Measurements from ENCODE around the gene TATDN3. TPM values are rescaled to one million over a fixed set of nuclear protein-coding genes. Genes with fewer than 3 reads are reported as not detected.

The TATDN3 gene
- total and polyA plus RNA-seq, 9 of the 15 experiments (the other 6 are each of a cell fraction or from before 2014, with no cell fraction given) = 18.3 to 79.9 (median 28.2) TPM

GRCh38 chr1:212762234-212762633, 29.5 kb upstream of the TATDN3 start:
- ChIA-PET CTCF (ENCODE audit: low intra/inter-chr PET ratio) (no interaction called here), POLR2A (interaction anchor here (0.8 to 1.7 kb wide), 4 partner anchors 11 to 31 kb away, joined by 3 to 4 read pairs (median 4); no protein-coding TSS in a partner anchor)
- Histone ChIP-seq H3K4me1 (replicated peaks in 1 of 2; ENCODE audit: control insufficient read depth in 2 of 2, insufficient read depth in 2 of 2, low read length in 2 of 2) (peaks cover 0 to 6% of the 10 kb centered on the region in 2 experiments; a peak in 2 of 5 replicates), H3K9ac (ENCODE audit: insufficient read depth in 1 of 2, low read depth in 2 of 2, low read length in 2 of 2) (no peak overlapping the region), H3K27ac (ENCODE audit: extremely low read depth, low read depth, low read length) (no peak overlapping the region), H3K9me3 (replicated peaks; ENCODE audit: control insufficient read depth, insufficient read depth, low read depth, low read length) (no peaks in the 10 kb centered on the region), H3K27me3 (ENCODE audit: control insufficient read depth in 2 of 2, insufficient read depth in 2 of 2, low read length in 2 of 2) (no peaks in the 10 kb centered on the region), H3K4me2 (ENCODE audit: insufficient read depth, low read length) (no peak overlapping the region), H3K9me1 (ENCODE audit: control insufficient read depth, insufficient read depth, low read length) (no peaks in the 10 kb centered on the region), H4K20me1 (replicated peaks; ENCODE audit: control insufficient read depth, insufficient read depth, low read length) (peaks cover 3% of the 10 kb centered on the region; the same call in 1 of the 2 replicates), H3K79me2 (ENCODE audit: control insufficient read depth, insufficient read depth, low read length) (peaks cover 67% of the 10 kb centered on the region), H3K36me3 (ENCODE audit: control insufficient read depth, insufficient read depth, low read length) (peaks cover 21% of the 10 kb centered on the region; the same call in 2 of the 3 replicates), H3K4me3 (no peak overlapping the region), H2AFZ (ENCODE audit: low read depth, low read length) (no peak overlapping the region)
- intact Hi-C loops (cut with micrococcal nuclease) = no loop called here
- DNase-seq (ENCODE audit: extremely low read depth in 1 of 4, low spot score in 3 of 4) (no peak), FAIRE-seq (no peak), ATAC-seq (no peak)
- in situ Hi-C loops (cut with MboI) = no loop called here
- no TSS peak for BruUV-seq (replicated peaks)
- TF ChIP-seq, protein P1, sequence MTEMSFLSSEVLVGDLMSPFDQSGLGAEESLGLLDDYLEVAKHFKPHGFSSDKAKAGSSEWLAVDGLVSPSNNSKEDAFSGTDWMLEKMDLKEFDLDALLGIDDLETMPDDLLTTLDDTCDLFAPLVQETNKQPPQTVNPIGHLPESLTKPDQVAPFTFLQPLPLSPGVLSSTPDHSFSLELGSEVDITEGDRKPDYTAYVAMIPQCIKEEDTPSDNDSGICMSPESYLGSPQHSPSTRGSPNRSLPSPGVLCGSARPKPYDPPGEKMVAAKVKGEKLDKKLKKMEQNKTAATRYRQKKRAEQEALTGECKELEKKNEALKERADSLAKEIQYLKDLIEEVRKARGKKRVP (CRISPR knock-in tag; IDR thresholded peaks at IDR 0.05) = no peak
- TF ChIP-seq ZNF165 (CRISPR knock-in tag; IDR thresholded peaks at IDR 0.05; ENCODE audit: borderline replicate concordance) (no peak), HDAC2 (IDR thresholded peaks at IDR 0.05) (no peak), KLF10 (CRISPR knock-in tag; IDR thresholded peaks at IDR 0.05) (no peak), ZNF668 (CRISPR knock-in tag; IDR thresholded peaks at IDR 0.05) (no peak), MCM2 (IDR thresholded peaks at IDR 0.05; ENCODE audit: low read depth) (no peak), THRB (CRISPR knock-in tag; conservative IDR thresholded peaks at IDR 0.05) (no peak), ZNF175 (CRISPR knock-in tag; IDR thresholded peaks at IDR 0.05; ENCODE audit: low read depth) (no peak), RBM39 (optimal IDR thresholded peaks at IDR 0.05; ENCODE audit: low read depth, low read length) (no peak)
- WGBS (ENCODE audit: insufficient coverage, low coverage, missing lambda C conversion rate) = 100% methylated on average over 4 of the region's 4 CpGs
